GM18526 (cell line): ENCODE measurements around the gene CLDN6.

Experiments used
- POLR2A ChIP-seq: IDR thresholded peaks from 3 replicates; pipeline ENCODE4 v1.6.1; 2011; ENCODE audit not compliant: insufficient read length; ENCODE audit errors: extremely low read depth

CLDN6 gene

GRCh38 chr16:2976673-2977072 lies 41.3 kb downstream of the CLDN6 start:
- TF ChIP-seq POLR2A: no peak

- TF ChIP-seq POLR2A: no peak
Measured at GRCh38 chr16:2976201-2976600, 41.8 kb downstream of the CLDN6 start.

- TF ChIP-seq POLR2A: no peak
Measured at GRCh38 chr16:2975161-2975795, 42.7 kb downstream of the CLDN6 start.

DNA sequence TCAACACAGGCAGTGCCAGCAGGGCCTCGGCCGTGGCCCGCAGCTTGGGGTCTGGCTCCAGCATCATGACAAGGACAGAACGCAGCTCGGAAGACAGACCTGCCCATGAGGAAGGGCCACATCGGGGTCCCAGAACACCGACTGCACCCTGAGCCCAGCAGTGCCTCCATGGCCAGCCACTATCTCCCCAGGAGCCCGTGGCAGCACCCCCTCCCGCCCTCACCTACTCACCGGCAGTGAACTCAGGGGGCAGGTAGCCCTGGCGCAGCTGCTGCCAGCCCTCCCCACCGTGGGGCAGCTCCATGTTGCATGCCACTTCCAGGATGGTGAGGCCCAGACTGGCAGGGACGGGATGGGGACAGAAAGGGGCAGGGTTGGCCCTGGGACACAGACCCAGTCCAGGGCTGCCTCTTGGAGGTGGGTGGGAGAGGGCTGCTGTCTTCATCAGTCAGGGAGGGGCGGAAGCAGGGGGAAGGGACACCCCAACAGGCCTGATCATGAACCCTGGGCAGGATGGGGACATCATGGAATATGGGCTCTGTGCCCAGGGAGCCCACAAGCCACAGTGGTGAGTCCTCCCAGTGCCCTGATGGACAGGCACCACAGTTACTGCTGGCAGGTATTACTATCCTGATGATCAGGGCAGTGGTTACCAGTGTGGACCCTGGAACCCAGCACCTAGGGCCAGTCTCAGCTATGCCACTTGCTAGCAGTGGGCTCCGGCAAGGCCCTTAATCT lies 43.5 kb downstream of the CLDN6 start:
- TF ChIP-seq POLR2A: no peak

- TF ChIP-seq POLR2A: no peak
Measured at GRCh38 chr16:2973605-2974318, 44.2 kb downstream of the CLDN6 start.

DNA sequence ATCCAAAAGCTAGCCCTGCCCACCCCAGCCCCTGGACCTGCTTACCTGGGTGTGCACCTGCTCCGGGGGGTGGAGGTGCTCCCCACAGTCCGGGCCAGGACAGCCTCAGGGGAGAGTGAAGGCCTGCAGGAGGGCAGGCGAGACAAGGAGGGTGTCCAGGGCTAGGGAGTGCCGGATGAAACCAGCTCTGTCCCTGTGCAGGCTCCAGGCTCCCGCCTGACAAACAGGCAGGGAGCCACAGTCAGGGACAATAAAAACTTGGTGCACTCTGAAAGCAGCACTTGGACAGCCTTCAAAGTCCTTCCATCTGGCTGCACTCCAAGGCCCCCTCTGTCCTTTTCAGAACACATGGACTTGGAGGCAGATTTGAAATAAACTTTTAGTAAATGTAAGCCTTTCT lies 44.9 kb downstream of the CLDN6 start:
- TF ChIP-seq POLR2A: no peak

- TF ChIP-seq POLR2A: peak; percentile 7
Measured at GRCh38 chr16:2971985-2972784, 45.8 kb downstream of the CLDN6 start.

- peak; percentile 17 for TF ChIP-seq POLR2A
Measured at GRCh38 chr16:2971134-2971984, 46.6 kb downstream of the CLDN6 start.

GRCh38 chr16:2970563-2970962 lies 47.4 kb downstream of the CLDN6 start:
- TF ChIP-seq POLR2A: no peak

- no peak for TF ChIP-seq POLR2A
Measured at GRCh38 chr16:2969545-2970521, 48.1 kb downstream of the CLDN6 start.

DNA sequence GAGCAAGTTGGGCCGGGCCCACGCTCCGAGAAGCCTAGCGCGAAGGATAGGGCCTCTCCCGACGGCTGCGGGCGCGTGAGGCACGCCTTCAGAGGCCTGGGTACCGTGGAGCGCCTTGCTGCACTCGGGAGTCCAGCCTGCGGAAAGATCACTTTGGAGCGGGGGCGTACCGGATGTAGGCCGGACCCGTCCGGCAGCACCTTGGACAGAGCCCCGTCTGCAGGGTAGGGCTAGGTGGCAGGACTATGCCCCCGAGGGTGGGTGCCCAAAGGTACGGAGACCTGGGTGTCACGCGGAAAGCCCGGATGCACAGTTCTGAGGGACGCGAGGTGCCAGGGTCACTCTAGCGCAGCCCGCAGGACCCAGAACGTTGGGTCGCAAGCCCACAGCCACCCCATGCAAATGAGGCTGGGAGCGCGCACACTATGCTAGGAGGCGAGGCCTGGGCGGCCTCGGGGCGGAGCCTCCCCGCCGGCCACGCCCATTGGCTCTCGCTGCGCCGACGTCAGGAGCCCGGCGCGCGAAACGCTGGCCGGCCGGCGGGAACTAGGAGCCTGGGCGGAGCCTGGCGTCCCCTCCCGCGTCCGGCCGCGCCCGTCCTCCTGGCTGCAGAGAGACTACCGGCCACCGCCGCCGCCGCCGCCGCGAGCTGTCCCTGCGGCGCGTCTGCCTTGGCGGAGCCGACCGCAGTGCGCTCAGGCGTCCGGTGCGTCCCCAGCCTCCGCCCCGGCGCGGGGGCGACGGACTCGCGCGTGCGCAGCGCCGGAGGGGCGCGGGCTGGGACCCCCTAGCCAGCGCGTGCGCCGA lies 49.0 kb downstream of the CLDN6 start, which contains the start of gene PAQR4:
Gene PAQR4, plus strand, starts transcription at position 611 of the 807 bp plus-strand sequence. CDS start 327 bp downstream, outside the sequence.
- TF ChIP-seq POLR2A: peak; percentile 36

GRCh38 chr16:2968368-2968737 lies 49.6 kb downstream of the CLDN6 start:
- TF ChIP-seq POLR2A: no peak

- no peak for TF ChIP-seq POLR2A
Measured at GRCh38 chr16:2967721-2968161, 50.2 kb downstream of the CLDN6 start.

DNA sequence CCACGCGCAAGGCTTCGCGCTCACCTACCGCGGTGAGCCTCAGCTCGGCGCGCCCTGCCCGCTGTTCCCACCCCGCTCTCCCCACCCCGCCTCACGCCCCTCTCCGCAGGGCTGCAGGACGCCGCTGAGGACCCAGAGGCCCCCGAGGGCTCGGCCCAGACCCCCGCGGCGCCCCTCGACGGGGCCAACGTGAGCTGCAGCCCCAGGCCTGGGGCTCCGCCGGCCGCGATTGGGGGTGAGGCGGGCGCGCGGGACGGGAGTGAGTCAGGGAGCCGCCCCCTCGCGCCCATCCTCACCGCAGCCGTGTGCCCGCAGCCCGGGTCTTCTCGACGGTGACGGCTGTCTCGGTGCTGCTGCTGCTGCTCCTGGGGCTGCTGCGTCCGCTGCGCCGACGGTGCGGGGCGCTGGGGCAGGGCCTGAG lies 50.8 kb downstream of the CLDN6 start:
- TF ChIP-seq POLR2A: no peak
